ENCODE measurements around the gene SLC2A6. TPM values are rescaled to one million over a fixed set of nuclear protein-coding genes. Genes with fewer than 3 reads are reported as not detected.

Gene SLC2A6
- total and polyA plus RNA-seq, 11 donors: 1.8 to 10.4 (median 3.2) TPM

GRCh38 chr9:133483611-133484010, 4.7 kb upstream of the SLC2A6 start:
- ATAC-seq (no peak), DNase-seq (peak in 2 of 5 donors; percentile 9 to 33)
- intact Hi-C loops (cut with DNase I): loop anchor here in 3 of 10 donors (2.0 to 10.0 kb wide), 3 partner anchors 77 to 295 kb away; partner anchors contain the start of genes MED22 (in 1 of the 3) and RPL7A (in 1 of the 3)
- H3K27ac ChIP-seq: no peak overlapping the region
- H3K9me3 ChIP-seq: no peaks in the 10 kb centered on the region
- peaks cover 0 to 24% (median 12%) of the 10 kb centered on the region in 12 donors for H3K4me1 ChIP-seq
- peaks cover 0 to 4% (median 0%) of the 10 kb centered on the region in 9 donors for H3K27me3 ChIP-seq
- WGBS, 4 donors: 83 to 88% (median 87%) methylated on average over 9 of the region's 9 CpGs
- H3K36me3 ChIP-seq: no peaks in the 10 kb centered on the region
- no peak overlapping the region for H3K4me3 ChIP-seq
- TF ChIP-seq CTCF (IDR thresholded peaks at IDR 0.05) (no peak), POLR2A (IDR thresholded peaks at IDR 0.05) (no peak)

GRCh38 chr9:133477992-133478850, 678 bp downstream of the SLC2A6 start:
- H3K4me3 ChIP-seq: peak overlapping the region; percentile 28 to 84 (median 64)
- whole genome bisulfite sequencing, 4 donors: 25 to 35% (median 35%) methylated on average over 4 to 17 of the region's 17 CpGs
- H3K4me1 ChIP-seq: peaks cover 0 to 61% (median 17%) of the 10 kb centered on the region in 12 donors

GRCh38 chr9:133477461-133477860, 1.4 kb downstream of the SLC2A6 start:
- intact Hi-C loops (cut with DNase I): no loop called here
- peak in 1 of 5 donors; percentile 11 for DNase-seq

More at GRCh38 chr9:133477992-133478850, 678 bp downstream of the SLC2A6 start:
- intact Hi-C loops (cut with DNase I): loop anchor here in 3 of 10 donors (2.0 kb wide), 3 partner anchors 17 to 71 kb away; partner anchors contain the start of gene CACFD1 (in 1 of the 3)
- Histone ChIP-seq H3K36me3 (peaks cover 0 to 28% (median 3%) of the 10 kb centered on the region in 9 donors), H3K9me3 (no peaks in the 10 kb centered on the region), H3K27me3 (no peaks in the 10 kb centered on the region), H3K27ac (peak overlapping the region in 11 of 12 donors; percentile 52 to 87 (median 83))
- TF ChIP-seq POLR2A (IDR thresholded peaks at IDR 0.05) (no peak), CTCF (IDR thresholded peaks at IDR 0.05) (no peak)
- DNase-seq (peak; percentile 58 to 72 (median 68)), ATAC-seq (peak; percentile 34 to 72 (median 44))

More at GRCh38 chr9:133477461-133477860, 1.4 kb downstream of the SLC2A6 start:
- Histone ChIP-seq H3K27ac (peak overlapping the region in 3 of 12 donors; percentile 12 to 84 (median 83)), H3K4me1 (peaks cover 0 to 61% (median 17%) of the 10 kb centered on the region in 12 donors), H3K4me3 (peak overlapping the region in 1 of 12 donors; percentile 79), H3K9me3 (no peaks in the 10 kb centered on the region), H3K36me3 (peaks cover 0 to 36% (median 3%) of the 10 kb centered on the region in 9 donors), H3K27me3 (no peaks in the 10 kb centered on the region)
- TF ChIP-seq CTCF (IDR thresholded peaks at IDR 0.05): no peak
- no peak for TF ChIP-seq POLR2A (IDR thresholded peaks at IDR 0.05)
- ATAC-seq: no peak
- 91 to 100% (median 92%) methylated on average over 4 of the region's 4 CpGs for WGBS, 4 donors

All from heart left ventricle (tissue), 16 donors.